ENCODE data around the gene CCDC186.

CCDC186 gene

DNA sequence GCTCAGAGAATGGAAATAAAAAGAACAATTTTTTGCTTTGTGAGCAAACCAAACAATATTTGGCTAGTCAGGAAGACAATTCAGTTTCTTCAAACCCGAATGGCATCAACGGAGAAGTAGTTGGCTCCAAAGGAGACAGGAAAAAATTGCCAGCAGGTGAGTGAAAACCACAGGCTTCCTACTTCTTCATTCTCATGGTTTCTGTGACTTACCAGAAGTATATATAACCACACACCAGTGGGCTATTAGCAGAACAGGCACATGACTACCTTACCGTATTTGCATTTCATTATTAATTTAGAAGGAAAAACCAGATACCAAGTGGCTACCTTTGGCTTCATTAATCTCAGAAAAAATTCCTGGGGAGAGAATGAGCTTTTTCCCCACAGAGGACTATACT is 14.0 kb upstream of the CCDC186 start:
- no peaks in the 10 kb centered on the region for H3K4me1 ChIP-seq (ENCODE audit: insufficient read depth, low read length)
- H3K36me3 ChIP-seq (ENCODE audit: insufficient read depth, low read length), result no peaks in the 10 kb centered on the region
- peaks cover 4% of the 10 kb centered on the region for H3K27me3 ChIP-seq (ENCODE audit: insufficient read depth, low read length)
- no peak overlapping the region for H2AFZ ChIP-seq (ENCODE audit: low read depth, low read length)
- no peak overlapping the region for H3K4me3 ChIP-seq (ENCODE audit: low read length)
- no peaks in the 10 kb centered on the region for H3K9me3 ChIP-seq (ENCODE audit: low read length)

DNA sequence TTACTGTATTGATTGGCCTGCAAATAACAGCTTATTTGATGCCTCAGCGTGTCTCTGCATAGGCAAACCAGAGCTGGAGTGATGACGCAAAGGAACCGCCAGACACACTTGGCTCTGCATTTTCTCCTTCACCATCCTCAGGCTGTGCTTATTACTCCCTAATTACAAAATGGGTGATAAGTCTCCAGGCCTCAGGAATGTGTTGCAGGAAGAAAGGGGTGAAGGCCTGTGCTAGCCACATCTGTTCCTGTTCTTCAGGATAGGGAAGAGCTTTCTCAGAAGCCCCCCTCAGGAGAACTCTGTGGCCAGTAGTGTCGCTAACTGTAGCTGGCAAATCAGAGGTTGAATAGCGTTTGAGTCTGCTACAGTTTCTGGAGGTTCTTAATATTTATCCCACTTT is 10.3 kb upstream of the CCDC186 start:
- no peak overlapping the region for H3K4me3 ChIP-seq (ENCODE audit: low read length)
- H3K4me1 ChIP-seq (ENCODE audit: insufficient read depth, low read length), result no peaks in the 10 kb centered on the region
- no peaks in the 10 kb centered on the region for H3K36me3 ChIP-seq (ENCODE audit: insufficient read depth, low read length)

GRCh38 chr10:114183563-114183962 is 9.6 kb upstream of the CCDC186 start:
- H3K27me3 ChIP-seq (ENCODE audit: insufficient read depth, low read length), result no peaks in the 10 kb centered on the region
- no peaks in the 10 kb centered on the region for H3K4me1 ChIP-seq (ENCODE audit: insufficient read depth, low read length)
- H2AFZ ChIP-seq (ENCODE audit: low read depth, low read length), result no peak overlapping the region
- no peaks in the 10 kb centered on the region for H3K36me3 ChIP-seq (ENCODE audit: insufficient read depth, low read length)
- no peaks in the 10 kb centered on the region for H3K9me3 ChIP-seq (ENCODE audit: low read length)
- no peak overlapping the region for H3K4me3 ChIP-seq (ENCODE audit: low read length)

More for the DNA sequence above, 10.3 kb upstream of the CCDC186 start:
- H2AFZ ChIP-seq (ENCODE audit: low read depth, low read length), result no peak overlapping the region
- H3K27me3 ChIP-seq (ENCODE audit: insufficient read depth, low read length), result no peaks in the 10 kb centered on the region
- no peaks in the 10 kb centered on the region for H3K9me3 ChIP-seq (ENCODE audit: low read length)

DNA sequence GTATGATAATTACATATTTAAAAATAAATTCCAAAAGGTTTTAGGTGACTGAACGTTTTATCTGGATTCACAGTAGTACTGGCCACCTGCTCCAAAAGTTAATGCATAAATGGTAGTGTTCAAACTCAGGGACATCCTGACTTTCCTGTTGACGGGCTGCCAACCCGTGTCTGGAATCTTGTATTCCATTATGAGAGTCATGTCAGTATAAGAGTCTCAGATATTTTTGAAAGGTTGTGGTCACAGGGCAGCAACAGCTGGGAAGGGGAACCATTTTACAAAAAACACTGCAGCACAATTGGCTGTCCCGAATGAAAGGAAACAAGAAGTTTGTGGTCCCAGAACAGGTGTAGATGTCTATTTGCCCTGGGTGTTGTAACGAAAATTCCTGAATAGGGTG is 8.0 kb upstream of the CCDC186 start:
- H3K27me3 ChIP-seq (ENCODE audit: insufficient read depth, low read length), result no peaks in the 10 kb centered on the region
- no peaks in the 10 kb centered on the region for H3K9me3 ChIP-seq (ENCODE audit: low read length)
- H2AFZ ChIP-seq (ENCODE audit: low read depth, low read length), result no peak overlapping the region
- no peaks in the 10 kb centered on the region for H3K4me1 ChIP-seq (ENCODE audit: insufficient read depth, low read length)
- H3K36me3 ChIP-seq (ENCODE audit: insufficient read depth, low read length), result no peaks in the 10 kb centered on the region
- H3K4me3 ChIP-seq (ENCODE audit: low read length), result no peak overlapping the region

GRCh38 chr10:114180937-114181336 is 6.9 kb upstream of the CCDC186 start:
- no peak overlapping the region for H3K4me3 ChIP-seq (ENCODE audit: low read length)
- H2AFZ ChIP-seq (ENCODE audit: low read depth, low read length), result no peak overlapping the region
- no peaks in the 10 kb centered on the region for H3K4me1 ChIP-seq (ENCODE audit: insufficient read depth, low read length)
- no peaks in the 10 kb centered on the region for H3K9me3 ChIP-seq (ENCODE audit: low read length)
- H3K27me3 ChIP-seq (ENCODE audit: insufficient read depth, low read length), result peaks cover 1% of the 10 kb centered on the region
- no peaks in the 10 kb centered on the region for H3K36me3 ChIP-seq (ENCODE audit: insufficient read depth, low read length)

- H3K36me3 ChIP-seq (ENCODE audit: insufficient read depth, low read length), result no peaks in the 10 kb centered on the region
- H3K4me1 ChIP-seq (ENCODE audit: insufficient read depth, low read length), result peaks cover 3% of the 10 kb centered on the region
- no peak overlapping the region for H3K4me3 ChIP-seq (ENCODE audit: low read length)
- peaks cover 8% of the 10 kb centered on the region for H3K27me3 ChIP-seq (ENCODE audit: insufficient read depth, low read length)
- H2AFZ ChIP-seq (ENCODE audit: low read depth, low read length), result no peak overlapping the region
- H3K9me3 ChIP-seq (ENCODE audit: low read length), result no peaks in the 10 kb centered on the region
These were observed 5.7 kb upstream of the CCDC186 start for GRCh38 chr10:114179747-114180146.

GRCh38 chr10:114179148-114179547 is 5.1 kb upstream of the CCDC186 start, which contains the start of gene TDRD1:
Gene TDRD1 (plus strand): TSS chr10:114179353. CDS start chr10:114187832, 8,479 bp downstream.
- Histone ChIP-seq H3K9me3 (ENCODE audit: low read length) (no peaks in the 10 kb centered on the region), H3K4me3 (ENCODE audit: low read length) (no peak within 1 kb of the TSS), H3K36me3 (ENCODE audit: insufficient read depth, low read length) (no peaks in the 10 kb centered on the region), H2AFZ (ENCODE audit: low read depth, low read length) (no peak within 1 kb of the TSS), H3K4me1 (ENCODE audit: insufficient read depth, low read length) (peaks cover 6% of the 10 kb centered on the region), H3K27me3 (ENCODE audit: insufficient read depth, low read length) (peaks cover 8% of the 10 kb centered on the region)

- peaks cover 22% of the 10 kb centered on the region for H3K4me1 ChIP-seq (ENCODE audit: insufficient read depth, low read length)
- H3K36me3 ChIP-seq (ENCODE audit: insufficient read depth, low read length), result no peaks in the 10 kb centered on the region
- no peak overlapping the region for H3K4me3 ChIP-seq (ENCODE audit: low read length)
- H2AFZ ChIP-seq (ENCODE audit: low read depth, low read length), result no peak overlapping the region
- H3K9me3 ChIP-seq (ENCODE audit: low read length), result no peaks in the 10 kb centered on the region
- peaks cover 8% of the 10 kb centered on the region for H3K27me3 ChIP-seq (ENCODE audit: insufficient read depth, low read length)
These were observed 2.5 kb upstream of the CCDC186 start for GRCh38 chr10:114176511-114176910.

- no peaks in the 10 kb centered on the region for H3K36me3 ChIP-seq (ENCODE audit: insufficient read depth, low read length)
- peaks cover 22% of the 10 kb centered on the region for H3K4me1 ChIP-seq (ENCODE audit: insufficient read depth, low read length)
- H3K4me3 ChIP-seq (ENCODE audit: low read length), result no peak overlapping the region
- peaks cover 8% of the 10 kb centered on the region for H3K27me3 ChIP-seq (ENCODE audit: insufficient read depth, low read length)
- H2AFZ ChIP-seq (ENCODE audit: low read depth, low read length), result no peak overlapping the region
- H3K9me3 ChIP-seq (ENCODE audit: low read length), result no peaks in the 10 kb centered on the region
These were observed 1.7 kb upstream of the CCDC186 start for GRCh38 chr10:114175667-114176066.

GRCh38 chr10:114174695-114175188 is 739 bp upstream of the CCDC186 start:
- peaks cover 22% of the 10 kb centered on the region for H3K4me1 ChIP-seq (ENCODE audit: insufficient read depth, low read length)

DNA sequence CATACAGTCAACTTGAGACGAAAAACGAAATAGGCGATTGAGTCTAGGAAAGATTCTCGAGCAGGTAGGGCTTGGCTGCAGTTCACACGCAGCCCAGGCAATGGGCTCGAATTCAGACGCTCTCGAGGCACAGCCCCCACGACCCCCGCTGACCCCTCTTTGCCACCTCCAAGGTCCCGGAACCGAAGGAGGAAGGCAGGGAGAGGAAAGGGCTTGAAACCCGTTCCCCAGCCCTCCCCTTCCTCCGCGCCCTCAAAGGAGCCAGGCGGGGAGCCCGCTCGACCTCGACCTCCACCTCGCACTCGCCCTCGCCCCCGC is 441 bp downstream of the CCDC186 start:
- Histone ChIP-seq H3K4me1 (ENCODE audit: insufficient read depth, low read length) (peaks cover 22% of the 10 kb centered on the region), H2AFZ (ENCODE audit: low read depth, low read length) (peak overlapping the region; percentile 96), H3K36me3 (ENCODE audit: insufficient read depth, low read length) (no peaks in the 10 kb centered on the region), H3K4me3 (ENCODE audit: low read length) (peak overlapping the region; percentile 88), H3K27me3 (ENCODE audit: insufficient read depth, low read length) (peaks cover 8% of the 10 kb centered on the region), H3K9me3 (ENCODE audit: low read length) (no peaks in the 10 kb centered on the region)

More at GRCh38 chr10:114174695-114175188, 739 bp upstream of the CCDC186 start:
- H3K36me3 ChIP-seq (ENCODE audit: insufficient read depth, low read length), result no peaks in the 10 kb centered on the region
- H3K4me3 ChIP-seq (ENCODE audit: low read length), result peak overlapping the region; percentile 88
- H2AFZ ChIP-seq (ENCODE audit: low read depth, low read length), result peak overlapping the region; percentile 96
- H3K27me3 ChIP-seq (ENCODE audit: insufficient read depth, low read length), result peaks cover 8% of the 10 kb centered on the region
- no peaks in the 10 kb centered on the region for H3K9me3 ChIP-seq (ENCODE audit: low read length)

- Histone ChIP-seq H3K36me3 (ENCODE audit: insufficient read depth, low read length) (no peaks in the 10 kb centered on the region), H3K27me3 (ENCODE audit: insufficient read depth, low read length) (peaks cover 8% of the 10 kb centered on the region), H3K9me3 (ENCODE audit: low read length) (peaks cover 2% of the 10 kb centered on the region), H2AFZ (ENCODE audit: low read depth, low read length) (peak overlapping the region; percentile 96), H3K4me3 (ENCODE audit: low read length) (peak overlapping the region; percentile 88), H3K4me1 (ENCODE audit: insufficient read depth, low read length) (peaks cover 22% of the 10 kb centered on the region)
These were observed 1.0 kb downstream of the CCDC186 start for GRCh38 chr10:114172776-114173602.

DNA sequence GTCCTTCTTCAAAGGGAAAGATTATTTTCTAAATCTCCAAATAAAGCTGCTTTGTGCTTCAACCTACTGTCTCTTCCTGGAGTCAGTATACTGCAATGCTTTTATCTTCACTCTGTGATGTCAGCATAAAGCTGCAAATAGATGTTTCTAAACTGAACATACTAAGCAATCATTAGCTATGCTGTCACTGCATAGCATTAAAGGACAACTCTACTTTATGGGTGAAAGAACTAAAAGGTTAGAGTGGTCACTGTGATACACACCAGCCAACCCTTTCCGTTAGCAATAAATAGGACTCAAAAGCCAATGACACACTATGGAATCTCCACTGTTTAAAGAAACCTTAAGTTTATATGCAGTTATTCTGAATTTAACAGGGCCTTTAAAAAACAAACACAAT is 1.8 kb downstream of the CCDC186 start:
- H3K27me3 ChIP-seq (ENCODE audit: insufficient read depth, low read length), result peaks cover 8% of the 10 kb centered on the region
- H3K4me1 ChIP-seq (ENCODE audit: insufficient read depth, low read length), result peaks cover 22% of the 10 kb centered on the region
- no peak overlapping the region for H3K4me3 ChIP-seq (ENCODE audit: low read length)
- H3K36me3 ChIP-seq (ENCODE audit: insufficient read depth, low read length), result no peaks in the 10 kb centered on the region
- peaks cover 2% of the 10 kb centered on the region for H3K9me3 ChIP-seq (ENCODE audit: low read length)
- no peak overlapping the region for H2AFZ ChIP-seq (ENCODE audit: low read depth, low read length)

Measured in neuron (in vitro differentiated cells).